NCI-H187 (cell line): ENCODE data around the gene PCDHGA1.
"Not testable (repeated sequence)": the region's sequence is repeated elsewhere in the genome, so short reads cannot be mapped to it uniquely, and the experiment has no call there.

Source experiments
- DNase-seq, 2 experiments: peaks; one replicate each; lab custom pipeline; 2025; lab: John Stamatoyannopoulos, UW

PCDHGA1 gene

DNA sequence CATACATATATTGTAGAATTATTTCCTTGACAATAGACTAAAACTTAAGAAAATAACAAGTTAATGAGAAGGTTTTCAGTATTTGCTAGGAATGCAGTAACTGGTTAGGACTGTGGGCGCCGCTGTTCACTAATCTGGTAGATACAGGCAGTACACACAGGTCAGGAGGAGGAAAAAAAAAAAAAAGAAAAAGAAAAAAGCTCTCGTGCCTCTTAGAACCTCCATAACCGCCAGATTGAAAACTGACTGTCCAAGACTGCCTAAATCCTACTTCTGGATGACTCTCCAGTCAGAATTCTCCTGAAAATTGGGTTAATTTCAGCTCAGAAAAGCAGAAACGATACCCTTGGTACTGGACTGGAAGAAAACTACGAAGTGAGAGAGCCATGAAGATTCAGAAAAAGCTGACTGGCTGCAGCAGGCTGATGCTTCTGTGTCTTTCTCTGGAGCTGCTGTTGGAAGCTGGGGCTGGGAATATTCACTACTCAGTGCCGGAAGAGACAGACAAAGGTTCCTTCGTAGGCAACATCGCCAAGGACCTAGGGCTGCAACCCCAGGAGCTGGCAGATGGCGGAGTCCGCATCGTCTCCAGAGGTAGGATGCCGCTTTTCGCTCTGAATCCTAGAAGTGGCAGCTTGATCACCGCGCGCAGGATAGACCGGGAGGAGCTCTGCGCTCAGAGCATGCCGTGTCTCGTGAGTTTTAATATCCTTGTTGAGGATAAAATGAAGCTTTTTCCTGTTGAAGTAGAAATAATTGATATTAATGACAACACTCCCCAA lies at the start of gene PCDHGA1:
PCDHGA1 (plus strand) TSS at position 216 of the 782 bp plus-strand sequence.
- no peak for DNase-seq

GRCh38 chr5:141298376-141298775 lies 31.9 kb upstream of the PCDHGA1 start:
- DNase-seq = no peak

DNA sequence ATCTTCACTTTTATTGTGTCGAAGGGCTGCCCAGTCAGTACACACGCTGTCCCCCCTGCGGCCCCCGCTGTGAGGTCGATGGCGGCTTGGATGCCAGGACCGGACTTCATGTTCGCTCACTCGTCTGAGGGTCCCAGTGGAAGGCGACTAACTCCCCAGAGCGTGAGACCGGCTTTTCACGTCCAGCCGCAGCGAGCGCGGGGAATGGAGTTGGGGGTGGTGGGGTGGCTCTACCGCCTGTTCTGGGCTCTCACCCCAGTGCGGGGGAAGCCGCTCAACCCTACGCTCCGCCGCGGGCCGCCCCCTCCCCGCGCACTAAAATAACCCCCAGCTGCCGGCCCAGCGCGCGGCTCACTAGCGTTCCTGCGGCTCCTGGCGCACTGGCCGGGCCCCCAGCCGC lies 26.6 kb upstream of the PCDHGA1 start, which contains the start of gene SLC25A2:
SLC25A2 (minus strand) TSS at position 294 of the 400 bp plus-strand sequence; CDS start at position 110, 184 bp downstream.
- no peak for DNase-seq

DNA sequence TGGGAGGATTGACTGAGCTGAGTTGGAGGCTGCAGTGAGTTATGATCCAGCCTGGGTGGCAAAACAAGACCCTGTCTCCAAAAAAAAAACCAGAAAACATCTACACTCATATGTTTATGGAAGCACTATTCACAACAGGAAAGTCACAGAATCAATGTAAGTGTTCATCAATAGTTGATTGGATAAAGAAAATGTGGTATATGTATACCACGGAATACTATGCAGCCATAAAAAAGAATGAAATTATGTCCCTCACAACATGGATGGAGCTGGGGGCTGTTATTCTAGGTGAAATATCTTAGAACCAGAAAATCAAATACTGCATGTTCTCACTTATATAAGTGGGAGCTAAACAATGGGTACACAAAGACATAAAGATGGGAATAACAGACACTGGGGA lies 23.7 kb upstream of the PCDHGA1 start:
- no peak for DNase-seq

- DNase-seq = no peak
Observed at GRCh38 chr5:141313711-141314110, 16.6 kb upstream of the PCDHGA1 start.

DNA sequence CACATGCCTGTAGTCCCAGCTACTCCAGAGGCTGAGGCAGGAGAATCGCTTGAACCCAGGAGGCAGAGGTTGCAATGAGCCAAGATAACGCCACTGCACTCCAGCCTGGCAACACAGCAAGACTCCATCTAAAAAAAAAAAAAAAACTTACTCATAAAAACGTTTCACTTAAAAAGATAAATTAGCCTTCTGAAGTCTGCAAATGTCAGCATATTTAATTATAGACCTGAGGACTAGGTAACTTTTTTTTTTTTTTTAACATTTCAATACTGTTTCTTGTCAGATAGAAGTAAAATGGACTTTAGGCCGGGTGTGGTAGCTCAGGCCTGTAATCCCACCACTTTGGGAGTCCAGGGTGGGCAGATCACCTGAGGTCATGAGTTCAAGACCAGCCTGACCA lies 13.4 kb upstream of the PCDHGA1 start:
- DNase-seq = not testable (repeated sequence)

GRCh38 chr5:141319202-141319601 lies 11.1 kb upstream of the PCDHGA1 start:
- DNase-seq = no peak

DNA sequence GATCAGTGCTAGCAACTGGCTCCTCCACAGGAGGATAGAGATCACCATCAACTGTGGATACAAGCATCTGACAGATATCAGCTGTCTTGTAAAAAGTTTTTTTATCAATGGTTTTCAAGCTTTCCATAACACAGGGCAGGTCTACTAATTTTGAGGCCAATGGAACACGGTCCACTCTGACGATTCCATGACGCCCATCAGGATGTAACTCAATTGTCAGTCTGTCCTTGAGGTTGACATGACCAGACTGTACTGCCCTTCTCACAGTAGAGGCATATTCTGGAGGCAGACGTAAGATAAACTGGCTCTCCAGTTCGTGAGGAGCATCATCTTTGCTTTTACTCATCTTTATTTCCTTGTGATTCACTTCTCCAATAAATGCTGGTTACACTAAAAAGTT lies 10.6 kb upstream of the PCDHGA1 start:
- DNase-seq = no peak

DNA sequence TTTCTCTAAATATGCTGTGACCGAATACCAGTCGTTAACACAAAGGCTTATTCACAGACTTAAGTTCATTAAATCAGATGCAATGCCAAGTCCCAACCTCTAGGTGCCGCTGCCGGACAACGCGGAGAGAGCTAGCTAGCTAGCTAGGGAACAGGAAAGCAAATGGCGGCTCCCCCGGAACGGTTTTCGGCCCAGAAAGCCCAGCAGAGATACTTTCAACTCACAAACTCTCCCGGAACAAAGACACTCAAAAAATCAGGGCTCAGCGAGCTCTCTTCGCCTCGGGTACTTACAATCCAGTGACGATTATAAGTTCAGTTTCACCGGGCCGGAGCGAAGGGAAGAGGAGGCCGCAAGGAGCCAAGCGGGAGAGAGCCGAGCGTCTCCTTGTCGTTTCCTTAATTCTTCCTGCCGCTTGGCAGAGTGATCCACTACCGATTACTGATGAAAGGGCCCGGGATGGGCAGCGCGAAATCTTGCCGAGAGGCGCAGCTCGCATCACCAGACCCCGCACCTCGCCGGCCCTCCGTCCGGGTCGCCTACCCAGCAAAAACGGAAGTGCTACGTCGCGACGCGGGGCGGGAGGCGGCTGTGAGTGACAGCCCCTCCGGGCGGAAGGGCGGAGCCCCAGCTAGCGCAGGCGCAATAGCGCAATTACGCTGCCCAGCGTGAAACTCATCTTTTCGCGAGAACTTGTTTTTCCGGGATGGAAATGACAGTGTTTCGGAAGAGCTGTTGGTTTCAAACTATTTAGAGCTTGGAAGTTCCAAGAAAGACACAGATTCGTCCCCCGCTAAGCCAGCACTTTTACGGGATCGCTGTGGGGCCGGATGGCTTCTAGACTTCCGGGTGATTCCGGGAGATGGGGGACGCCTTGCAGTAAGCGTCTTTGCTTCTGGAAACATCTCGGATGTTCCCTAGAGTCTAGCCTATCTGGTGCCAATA lies 9.8 kb upstream of the PCDHGA1 start, which contains the start of gene TAF7:
TAF7 (minus strand) TSS at position 560 of the 945 bp plus-strand sequence. CDS start 740 bp downstream, outside the sequence.
- peak; percentile 74 to 78 for DNase-seq

DNA sequence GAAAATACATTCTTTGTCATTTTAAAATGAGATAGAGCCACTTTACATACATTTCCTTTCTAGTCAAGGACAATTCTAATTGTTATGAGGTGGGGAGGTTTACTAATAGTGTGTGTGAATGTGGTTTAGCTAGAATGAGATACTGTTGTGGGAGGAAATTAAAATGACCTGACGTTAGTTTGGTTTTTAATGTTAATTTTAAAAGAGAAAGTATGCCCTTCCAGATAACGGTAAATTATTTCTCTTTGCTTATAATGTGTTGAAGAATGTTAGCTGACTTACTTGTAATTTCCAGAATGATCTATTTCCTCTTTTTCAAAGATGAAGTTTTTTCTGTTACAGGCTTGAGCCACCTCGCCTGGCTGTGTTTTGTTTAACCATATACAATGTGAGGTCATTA lies 8.1 kb upstream of the PCDHGA1 start:
- DNase-seq = no peak

GRCh38 chr5:141326088-141326854 lies 4.0 kb upstream of the PCDHGA1 start:
- DNase-seq = peak; percentile 52 to 64

DNA sequence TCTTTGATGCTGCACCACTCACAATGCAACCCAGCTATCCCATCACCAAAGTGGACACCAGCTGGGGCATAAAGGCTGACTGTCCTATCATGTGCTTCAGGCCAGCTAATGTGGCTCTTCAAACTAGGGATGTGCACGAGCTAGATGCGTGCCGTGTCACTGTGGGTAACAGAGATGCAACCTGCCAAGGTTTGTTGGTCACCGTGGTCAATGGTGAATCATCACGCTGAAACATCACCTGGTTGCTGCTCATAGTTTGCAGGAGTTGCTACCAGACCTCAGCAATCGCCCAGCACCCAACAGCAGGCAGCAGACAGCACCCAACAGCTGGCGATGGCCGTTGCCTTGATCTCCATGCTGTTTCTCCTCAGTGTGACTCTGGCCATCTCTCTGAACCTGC lies 2.1 kb upstream of the PCDHGA1 start:
- DNase-seq = no peak

DNA sequence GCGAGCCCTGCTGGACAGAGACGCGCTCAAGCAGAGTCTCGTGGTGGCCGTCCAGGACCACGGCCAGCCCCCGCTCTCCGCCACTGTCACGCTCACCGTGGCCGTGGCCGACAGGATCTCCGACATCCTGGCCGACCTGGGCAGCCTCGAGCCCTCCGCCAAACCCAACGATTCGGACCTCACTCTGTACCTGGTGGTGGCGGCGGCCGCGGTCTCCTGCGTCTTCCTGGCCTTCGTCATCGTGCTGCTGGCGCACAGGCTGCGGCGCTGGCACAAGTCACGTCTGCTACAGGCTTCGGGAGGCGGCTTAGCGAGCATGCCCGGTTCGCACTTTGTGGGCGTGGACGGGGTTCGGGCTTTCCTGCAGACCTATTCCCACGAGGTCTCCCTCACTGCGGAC lies 2.3 kb downstream of the PCDHGA1 start:
- not testable (repeated sequence) for DNase-seq

GRCh38 chr5:141338538-141339306 lies 8.4 kb downstream of the PCDHGA1 start, which contains the start of gene PCDHGA2:
Gene PCDHGA2, plus strand, starts transcription at chr5:141338760.
- DNase-seq = no peak

DNA sequence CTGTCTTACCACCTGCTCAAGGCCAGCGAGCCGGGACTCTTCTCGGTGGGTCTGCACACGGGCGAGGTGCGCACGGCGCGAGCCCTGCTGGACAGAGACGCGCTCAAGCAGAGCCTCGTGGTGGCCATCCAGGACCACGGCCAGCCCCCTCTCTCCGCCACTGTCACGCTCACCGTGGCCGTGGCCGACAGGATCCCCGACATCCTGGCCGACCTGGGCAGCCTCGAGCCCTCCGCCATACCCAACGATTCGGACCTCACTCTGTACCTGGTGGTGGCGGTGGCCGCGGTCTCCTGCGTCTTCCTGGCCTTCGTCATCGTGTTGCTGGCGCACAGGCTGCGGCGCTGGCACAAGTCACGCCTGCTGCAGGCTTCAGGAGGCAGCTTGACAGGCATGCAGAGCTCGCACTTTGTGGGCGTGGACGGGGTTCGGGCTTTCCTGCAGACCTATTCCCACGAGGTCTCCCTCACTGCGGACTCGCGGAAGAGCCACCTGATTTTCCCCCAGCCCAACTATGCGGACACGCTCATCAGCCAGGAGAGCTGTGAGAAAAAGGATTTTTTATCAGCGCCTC lies 10.6 kb downstream of the PCDHGA1 start:
- DNase-seq = not testable (repeated sequence)

GRCh38 chr5:141342773-141343172 lies 12.5 kb downstream of the PCDHGA1 start:
- DNase-seq = no peak

DNA sequence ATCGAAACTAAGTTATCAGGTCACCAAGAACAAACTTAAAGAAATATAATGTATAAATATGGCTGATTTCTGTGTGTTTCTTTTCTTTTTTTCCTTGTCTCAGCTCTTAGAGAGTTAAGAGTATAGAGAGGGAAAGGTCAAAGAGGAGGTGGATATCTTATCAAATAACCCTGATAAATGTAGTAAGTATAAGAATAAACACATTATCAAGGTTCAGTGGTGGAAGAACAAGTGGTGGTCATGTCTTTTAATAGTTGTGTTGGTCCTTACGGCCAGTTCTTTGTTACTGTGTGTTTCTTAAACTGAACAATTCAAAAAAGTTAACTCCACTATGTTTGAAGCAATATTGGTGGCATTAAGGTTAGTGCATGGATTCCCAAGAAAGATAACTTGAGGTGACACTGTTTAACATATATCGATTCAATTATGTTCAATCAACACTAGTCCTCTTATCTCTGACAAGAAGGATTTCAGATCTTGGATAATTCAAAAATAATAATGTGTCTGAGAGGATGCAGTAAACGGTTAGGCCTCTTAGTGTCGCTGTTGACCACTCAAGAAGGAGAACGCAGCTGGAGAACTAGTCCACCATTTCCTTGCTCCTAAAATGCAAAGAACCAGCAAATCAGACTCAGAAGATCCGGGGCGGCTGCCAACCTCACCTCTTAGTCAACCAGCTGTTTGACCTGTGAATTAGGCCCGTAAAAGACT lies 13.1 kb downstream of the PCDHGA1 start, which contains the start of gene PCDHGA3:
PCDHGA3 (plus strand) TSS at position 588 of the 711 bp plus-strand sequence. CDS start 205 bp downstream, outside the sequence.
- no peak for DNase-seq

- no peak for DNase-seq
Observed at GRCh38 chr5:141343953-141344463, 13.7 kb downstream of the PCDHGA1 start.

DNA sequence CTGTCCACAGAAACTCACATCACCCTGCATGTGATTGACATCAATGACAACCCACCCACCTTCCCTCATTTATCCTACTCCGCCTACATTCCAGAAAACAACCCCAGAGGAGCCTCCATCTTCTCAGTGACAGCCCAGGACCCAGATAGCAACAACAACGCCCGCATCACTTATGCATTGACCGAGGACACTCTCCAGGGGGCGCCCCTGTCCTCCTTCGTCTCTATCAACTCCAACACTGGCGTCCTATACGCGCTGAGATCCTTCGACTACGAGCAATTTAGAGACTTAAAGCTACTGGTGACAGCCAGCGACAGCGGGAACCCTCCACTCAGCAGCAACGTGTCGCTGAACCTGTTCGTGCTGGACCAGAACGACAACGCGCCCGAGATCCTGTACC lies 15.0 kb downstream of the PCDHGA1 start:
- no peak for DNase-seq

- not testable (repeated sequence) for DNase-seq
Observed at GRCh38 chr5:141346017-141346416, 15.7 kb downstream of the PCDHGA1 start.
